HUES48 (cell line): ENCODE measurements around the gene SPOCK1.

Source experiments
- H3K27ac ChIP-seq: one replicate; pipeline ENCODE4 v1.7.0; 2013; ENCODE audit warnings: low read depth, low read length, inconsistent platforms
- H3K27me3 ChIP-seq: 2 replicates; pipeline ENCODE4 v1.6.1; 2013; ENCODE audit warnings: mild to moderate bottlenecking, low read length; ENCODE audit not compliant: control insufficient read depth, insufficient read depth
- H3K36me3 ChIP-seq: 2 replicates; pipeline ENCODE4 v1.6.1; 2013; ENCODE audit warnings: low read length; ENCODE audit not compliant: control insufficient read depth, insufficient read depth
- H3K4me1 ChIP-seq: 2 replicates; pipeline ENCODE4 v1.6.1; 2013; ENCODE audit warnings: mild to moderate bottlenecking, low read length; ENCODE audit not compliant: control insufficient read depth, insufficient read depth
- H3K4me3 ChIP-seq: 2 replicates; pipeline ENCODE4 v1.5.1; 2013; ENCODE audit warnings: mild to moderate bottlenecking, low read depth, low read length
- H3K9ac ChIP-seq: 2 replicates; pipeline ENCODE4 v1.6.1; 2013; ENCODE audit warnings: mild to moderate bottlenecking, low read depth, low read length, moderate library complexity
- H3K9me3 ChIP-seq: 2 replicates; pipeline ENCODE4 v1.6.1; 2013; ENCODE audit warnings: low read length; ENCODE audit not compliant: control insufficient read depth, insufficient read depth

The SPOCK1 gene

GRCh38 chr5:137360607-137361006, 138.5 kb downstream of the SPOCK1 start:
- H3K27me3 ChIP-seq: no peaks in the 10 kb centered on the region

GRCh38 chr5:137359941-137360340, 139.2 kb downstream of the SPOCK1 start:
- H3K9ac ChIP-seq: no peak overlapping the region
- no peak overlapping the region for H3K4me3 ChIP-seq
- peaks cover 7% of the 10 kb centered on the region; the same call in 1 of the 2 replicates for H3K4me1 ChIP-seq
- no peaks in the 10 kb centered on the region for H3K36me3 ChIP-seq
- no peak overlapping the region for H3K27ac ChIP-seq
- H3K9me3 ChIP-seq: no peaks in the 10 kb centered on the region
- H3K27me3 ChIP-seq: no peaks in the 10 kb centered on the region

More at GRCh38 chr5:137360607-137361006, 138.5 kb downstream of the SPOCK1 start:
- H3K9me3 ChIP-seq: no peaks in the 10 kb centered on the region
- H3K9ac ChIP-seq: no peak overlapping the region
- no peak overlapping the region for H3K4me3 ChIP-seq
- H3K4me1 ChIP-seq: peaks cover 7% of the 10 kb centered on the region; the same call in 1 of the 2 replicates
- no peak overlapping the region for H3K27ac ChIP-seq
- H3K36me3 ChIP-seq: no peaks in the 10 kb centered on the region

GRCh38 chr5:137357436-137357835, 141.7 kb downstream of the SPOCK1 start:
- Histone ChIP-seq H3K9me3 (no peaks in the 10 kb centered on the region), H3K36me3 (no peaks in the 10 kb centered on the region), H3K4me1 (peaks cover 7% of the 10 kb centered on the region; the same call in 1 of the 2 replicates), H3K27ac (no peak overlapping the region), H3K4me3 (no peak overlapping the region), H3K27me3 (no peaks in the 10 kb centered on the region), H3K9ac (no peak overlapping the region)

DNA sequence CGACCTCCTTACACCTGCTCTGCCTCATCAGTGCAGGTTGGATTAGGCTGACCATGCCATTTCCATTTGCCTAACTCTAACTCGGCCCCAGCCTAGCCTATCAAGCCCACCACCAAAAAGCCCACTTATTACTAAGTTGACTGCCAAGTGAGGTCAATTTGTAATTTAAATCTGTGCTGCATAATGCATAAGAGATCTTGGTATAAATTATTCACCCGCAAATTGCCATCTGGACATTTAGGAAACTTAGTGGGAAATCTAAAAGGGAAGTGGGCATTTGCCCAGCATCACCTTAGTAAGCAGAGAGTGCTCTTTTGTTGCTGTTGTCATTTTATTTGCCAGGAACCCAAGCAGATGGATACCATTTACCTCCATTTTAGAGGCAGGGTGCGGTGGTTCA, 143.0 kb downstream of the SPOCK1 start:
- H3K27me3 ChIP-seq: no peaks in the 10 kb centered on the region
- no peak overlapping the region for H3K27ac ChIP-seq
- H3K9ac ChIP-seq: no peak overlapping the region
- no peak overlapping the region for H3K4me3 ChIP-seq
- H3K9me3 ChIP-seq: no peaks in the 10 kb centered on the region
- H3K36me3 ChIP-seq: no peaks in the 10 kb centered on the region
- peaks cover 7% of the 10 kb centered on the region; the same call in 1 of the 2 replicates for H3K4me1 ChIP-seq

- no peak overlapping the region for H3K9ac ChIP-seq
- peaks cover 7% of the 10 kb centered on the region; the same call in 1 of the 2 replicates for H3K4me1 ChIP-seq
- H3K27ac ChIP-seq: no peak overlapping the region
- H3K36me3 ChIP-seq: no peaks in the 10 kb centered on the region
- no peak overlapping the region for H3K4me3 ChIP-seq
- no peaks in the 10 kb centered on the region for H3K27me3 ChIP-seq
- no peaks in the 10 kb centered on the region for H3K9me3 ChIP-seq
Measured at GRCh38 chr5:137355708-137356107, 143.4 kb downstream of the SPOCK1 start.

DNA sequence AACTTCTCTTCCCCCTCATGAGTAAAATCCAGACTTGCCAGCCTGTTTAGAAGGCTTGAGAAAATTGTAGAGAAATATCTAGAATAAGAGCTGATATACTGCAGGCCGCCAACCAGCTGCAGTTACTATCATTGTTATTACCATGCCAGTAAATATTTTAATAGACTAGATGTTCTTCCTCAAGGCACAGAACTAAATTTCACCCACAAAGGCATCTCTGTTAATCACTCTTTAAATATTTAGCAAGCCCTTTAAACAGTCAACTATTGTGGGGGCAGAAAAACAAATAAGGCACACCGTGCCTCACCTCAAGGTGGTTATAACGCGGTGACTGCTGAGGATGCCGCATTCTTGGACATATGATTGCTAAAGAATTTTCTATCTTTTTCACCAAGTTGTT, 147.0 kb downstream of the SPOCK1 start:
- Histone ChIP-seq H3K9me3 (no peaks in the 10 kb centered on the region), H3K4me3 (no peak overlapping the region), H3K36me3 (no peaks in the 10 kb centered on the region), H3K27me3 (no peaks in the 10 kb centered on the region), H3K27ac (no peak overlapping the region), H3K4me1 (no peaks in the 10 kb centered on the region), H3K9ac (no peak overlapping the region)

DNA sequence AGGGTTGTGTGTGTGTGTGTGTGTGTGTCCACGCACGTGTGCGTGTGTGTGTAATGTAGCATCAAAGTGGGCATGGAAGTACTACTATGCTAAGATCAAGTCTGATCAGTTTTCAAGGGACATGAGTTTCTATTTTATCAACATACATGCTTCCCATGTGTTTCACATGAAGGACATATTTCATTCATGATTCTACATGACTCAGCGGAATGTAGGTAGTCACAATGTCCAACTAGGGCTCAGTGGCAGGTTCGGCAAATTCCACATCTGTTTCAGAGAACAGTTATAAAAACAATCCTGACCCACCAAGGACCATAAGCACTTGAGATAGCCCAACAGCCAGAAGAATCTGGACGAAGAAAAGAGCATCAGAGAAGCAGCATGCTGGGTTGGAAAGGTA, 148.3 kb downstream of the SPOCK1 start:
- no peaks in the 10 kb centered on the region for H3K9me3 ChIP-seq
- H3K36me3 ChIP-seq: no peaks in the 10 kb centered on the region
- no peak overlapping the region for H3K4me3 ChIP-seq
- no peaks in the 10 kb centered on the region for H3K27me3 ChIP-seq
- H3K9ac ChIP-seq: no peak overlapping the region
- no peak overlapping the region for H3K27ac ChIP-seq
- peaks cover 8% of the 10 kb centered on the region; the same call in 1 of the 2 replicates for H3K4me1 ChIP-seq

- no peaks in the 10 kb centered on the region for H3K36me3 ChIP-seq
- H3K4me3 ChIP-seq: no peak overlapping the region
- H3K4me1 ChIP-seq: peaks cover 8% of the 10 kb centered on the region; the same call in 1 of the 2 replicates
- H3K9ac ChIP-seq: no peak overlapping the region
- H3K27ac ChIP-seq: no peak overlapping the region
- no peaks in the 10 kb centered on the region for H3K9me3 ChIP-seq
- H3K27me3 ChIP-seq: no peaks in the 10 kb centered on the region
Measured at GRCh38 chr5:137348759-137349158, 150.4 kb downstream of the SPOCK1 start.

GRCh38 chr5:137347865-137348264, 151.3 kb downstream of the SPOCK1 start:
- H3K27me3 ChIP-seq: no peaks in the 10 kb centered on the region
- no peaks in the 10 kb centered on the region for H3K9me3 ChIP-seq
- no peaks in the 10 kb centered on the region for H3K36me3 ChIP-seq
- H3K4me3 ChIP-seq: no peak overlapping the region
- H3K27ac ChIP-seq: no peak overlapping the region
- H3K9ac ChIP-seq: no peak overlapping the region
- H3K4me1 ChIP-seq: peaks cover 8% of the 10 kb centered on the region; the same call in 1 of the 2 replicates

DNA sequence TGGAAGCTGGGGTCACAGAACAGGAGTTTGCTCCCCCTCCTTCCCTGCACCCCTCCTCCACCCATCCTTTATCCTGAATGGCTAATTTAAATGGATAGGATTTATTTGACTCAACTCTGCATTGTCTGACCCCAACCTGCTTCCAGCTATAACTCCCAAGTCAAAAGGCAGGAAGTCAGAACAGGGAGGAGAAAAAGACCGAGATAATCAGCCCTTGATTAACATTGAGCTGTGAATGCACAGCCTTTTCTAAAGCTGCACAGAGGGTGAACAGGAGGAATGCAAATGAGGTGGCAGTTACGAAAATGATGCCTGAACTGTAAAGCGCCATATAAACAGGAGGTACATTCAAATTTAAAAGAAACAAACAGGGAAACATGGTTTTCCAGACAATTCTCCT, 152.8 kb downstream of the SPOCK1 start:
- Histone ChIP-seq H3K4me3 (no peak overlapping the region), H3K9ac (no peak overlapping the region), H3K27me3 (no peaks in the 10 kb centered on the region), H3K9me3 (no peaks in the 10 kb centered on the region), H3K36me3 (no peaks in the 10 kb centered on the region), H3K4me1 (peaks cover 8% of the 10 kb centered on the region; the same call in 1 of the 2 replicates), H3K27ac (no peak overlapping the region)

DNA sequence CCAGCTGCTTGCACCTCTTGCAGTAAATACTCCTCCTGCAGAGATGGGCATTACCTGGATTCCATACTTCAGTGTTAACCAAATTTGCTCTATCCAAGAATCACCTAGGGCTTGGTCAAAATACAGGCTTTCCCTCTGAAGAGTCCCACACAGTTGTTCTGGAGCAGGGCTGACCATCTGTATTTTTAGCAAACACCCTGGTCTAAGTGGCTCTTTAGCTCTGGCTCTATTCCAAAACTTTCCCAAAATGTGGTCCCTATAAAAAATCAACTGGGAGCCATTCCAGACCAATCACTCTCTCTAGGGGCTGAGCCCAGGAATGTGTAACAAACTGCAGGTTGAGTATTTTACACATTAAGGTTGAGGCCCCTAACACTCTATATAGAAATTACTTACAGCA, 153.7 kb downstream of the SPOCK1 start:
- H3K27me3 ChIP-seq: no peaks in the 10 kb centered on the region
- no peaks in the 10 kb centered on the region for H3K9me3 ChIP-seq
- no peak overlapping the region for H3K9ac ChIP-seq
- H3K27ac ChIP-seq: no peak overlapping the region
- H3K4me3 ChIP-seq: no peak overlapping the region
- peaks cover 8% of the 10 kb centered on the region; the same call in 1 of the 2 replicates for H3K4me1 ChIP-seq
- no peaks in the 10 kb centered on the region for H3K36me3 ChIP-seq
